Ovary (tissue), 3 donors: ENCODE data around the gene GLCE.

ENCODE experiments used
- EP300 ChIP-seq: sonication (generic); formaldehyde crosslinking; IDR thresholded peaks from one replicate; pipeline ENCODE4 v1.6.1; 2017; ENCODE audit warnings: antibody characterized with exemption
- POLR2A ChIP-seq: fragments of 450-650 bp; IDR thresholded peaks from one replicate; pipeline ENCODE4 v1.6.1; 2017; ENCODE audit warnings: antibody characterized with exemption, mild to moderate bottlenecking, moderate library complexity
- TF ChIP-seq, protein P1 (sequence below), 3 donors: fragments of 450-650 bp in 2 of 3; fragments of 200-600 bp in 1 of 3; IDR thresholded peaks; one replicate each; pipeline versions ENCODE4 v1.5.1 to v1.8.0; 2016 to 2022; ENCODE audit warnings: antibody characterized with exemption in 3 of 3, mild to moderate bottlenecking in 1 of 3
- donor health status: DM: no; HTN: no; CAD: no.

GRCh38 chr15:69143756-69144436 is 16.5 kb upstream of the GLCE start:
- TF ChIP-seq, protein P1, sequence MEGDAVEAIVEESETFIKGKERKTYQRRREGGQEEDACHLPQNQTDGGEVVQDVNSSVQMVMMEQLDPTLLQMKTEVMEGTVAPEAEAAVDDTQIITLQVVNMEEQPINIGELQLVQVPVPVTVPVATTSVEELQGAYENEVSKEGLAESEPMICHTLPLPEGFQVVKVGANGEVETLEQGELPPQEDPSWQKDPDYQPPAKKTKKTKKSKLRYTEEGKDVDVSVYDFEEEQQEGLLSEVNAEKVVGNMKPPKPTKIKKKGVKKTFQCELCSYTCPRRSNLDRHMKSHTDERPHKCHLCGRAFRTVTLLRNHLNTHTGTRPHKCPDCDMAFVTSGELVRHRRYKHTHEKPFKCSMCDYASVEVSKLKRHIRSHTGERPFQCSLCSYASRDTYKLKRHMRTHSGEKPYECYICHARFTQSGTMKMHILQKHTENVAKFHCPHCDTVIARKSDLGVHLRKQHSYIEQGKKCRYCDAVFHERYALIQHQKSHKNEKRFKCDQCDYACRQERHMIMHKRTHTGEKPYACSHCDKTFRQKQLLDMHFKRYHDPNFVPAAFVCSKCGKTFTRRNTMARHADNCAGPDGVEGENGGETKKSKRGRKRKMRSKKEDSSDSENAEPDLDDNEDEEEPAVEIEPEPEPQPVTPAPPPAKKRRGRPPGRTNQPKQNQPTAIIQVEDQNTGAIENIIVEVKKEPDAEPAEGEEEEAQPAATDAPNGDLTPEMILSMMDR (IDR thresholded peaks at IDR 0.05) = no peak
- no peak for TF ChIP-seq POLR2A
- no peak for TF ChIP-seq EP300
